D341Med (cell line): Measurements from ENCODE around the gene MPRIP.

Experiments
- DNase-seq: peaks from one replicate; pipeline ENCODE4 v3.0.0; 2012; ENCODE audit warnings: low spot score

Gene MPRIP

GRCh38 chr17:17028059-17028877 is 14.0 kb upstream of the MPRIP start:
- DNase-seq: peak; percentile 75

GRCh38 chr17:17028878-17029535 is 13.2 kb upstream of the MPRIP start:
- no peak for DNase-seq

GRCh38 chr17:17029938-17030337 is 12.3 kb upstream of the MPRIP start:
- no peak for DNase-seq

- DNase-seq: no peak
Measured at GRCh38 chr17:17030515-17031211, 11.6 kb upstream of the MPRIP start.

- DNase-seq: no peak
Measured at GRCh38 chr17:17032131-17032692, 10.0 kb upstream of the MPRIP start.

- DNase-seq: no peak
Measured at GRCh38 chr17:17033466-17033865, 8.8 kb upstream of the MPRIP start.

GRCh38 chr17:17034026-17034425 is 8.2 kb upstream of the MPRIP start:
- DNase-seq: no peak

- no peak for DNase-seq
Measured at GRCh38 chr17:17034496-17035075, 7.7 kb upstream of the MPRIP start.

GRCh38 chr17:17035490-17035889 is 6.8 kb upstream of the MPRIP start:
- no peak for DNase-seq

- DNase-seq: no peak
Measured at GRCh38 chr17:17035920-17036523, 6.2 kb upstream of the MPRIP start.

- DNase-seq: no peak
Measured at GRCh38 chr17:17036524-17036998, 5.7 kb upstream of the MPRIP start.

- DNase-seq: no peak
Measured at GRCh38 chr17:17039911-17040310, 2.3 kb upstream of the MPRIP start.

- peak; percentile 71 for DNase-seq
Measured at GRCh38 chr17:17041018-17041521, 1.2 kb upstream of the MPRIP start.

GRCh38 chr17:17041571-17042383 is 480 bp upstream of the MPRIP start:
- peak; percentile 94 for DNase-seq

- DNase-seq: no peak
Measured at GRCh38 chr17:17042851-17043460, 699 bp downstream of the MPRIP start.

GRCh38 chr17:17043461-17044271 is 1.4 kb downstream of the MPRIP start:
- DNase-seq: no peak

GRCh38 chr17:17044846-17045561 is 2.7 kb downstream of the MPRIP start:
- peak; percentile 59 for DNase-seq

- DNase-seq: no peak
Measured at GRCh38 chr17:17048106-17048505, 5.8 kb downstream of the MPRIP start.
